HEK293 (cell line): Measurements from ENCODE around the gene MOB3C.

ENCODE experiments used
- GLIS1 ChIP-seq: fragments of 450-650 bp; formaldehyde crosslinking; IDR thresholded peaks from 2 replicates; pipeline ENCODE4 v1.5.1; 2016; ENCODE audit warnings: missing biosample characterization, missing genetic modification characterization
- HIC1 ChIP-seq: fragments of 450-650 bp; formaldehyde crosslinking; IDR thresholded peaks from 2 replicates; pipeline ENCODE4 v1.5.1; 2016; ENCODE audit warnings: missing biosample characterization, missing genetic modification characterization
- HOXC10 ChIP-seq: sonication (generic); formaldehyde crosslinking; IDR thresholded peaks from 2 replicates; pipeline ENCODE4 v1.8.1; 2023; ENCODE audit warnings: mild to moderate bottlenecking, missing genetic modification reagents
- IKZF3 ChIP-seq: fragments of 450-650 bp; IDR thresholded peaks from 2 replicates; pipeline ENCODE4 v1.5.0; 2018; ENCODE audit warnings: missing biosample characterization, mild to moderate bottlenecking, missing genetic modification characterization, moderate library complexity
- OSR2 ChIP-seq: fragments of 450-650 bp; formaldehyde crosslinking; IDR thresholded peaks from 2 replicates; pipeline ENCODE4 v1.5.1; 2016; ENCODE audit warnings: missing biosample characterization, missing genetic modification characterization
- TCF7L2 ChIP-seq: IDR thresholded peaks from 2 replicates; pipeline ENCODE4 v1.6.1; 2011; ENCODE audit warnings: low read depth, mild to moderate bottlenecking, inconsistent platforms, low read length, moderate library complexity, borderline replicate concordance
- YY2 ChIP-seq: fragments of 450-650 bp; formaldehyde crosslinking; IDR thresholded peaks from 2 replicates; pipeline ENCODE4 v1.5.1; 2016; ENCODE audit warnings: missing biosample characterization, missing genetic modification characterization
- ZBTB17 ChIP-seq: fragments of 450-650 bp; formaldehyde crosslinking; IDR thresholded peaks from 2 replicates; pipeline ENCODE4 v1.5.1; 2016; ENCODE audit warnings: missing biosample characterization, missing genetic modification characterization
- ZFP41 ChIP-seq: fragments of 450-650 bp; formaldehyde crosslinking; IDR thresholded peaks from 2 replicates; pipeline ENCODE4 v1.5.1; 2016; ENCODE audit warnings: missing biosample characterization, missing genetic modification characterization, borderline replicate concordance
- ZIC2 ChIP-seq: fragments of 450-650 bp; formaldehyde crosslinking; IDR thresholded peaks from 2 replicates; pipeline ENCODE4 v1.5.1; 2016; ENCODE audit warnings: missing biosample characterization, missing genetic modification characterization
- ZNF133 ChIP-seq: fragments of 450-650 bp; formaldehyde crosslinking; IDR thresholded peaks from 2 replicates; pipeline ENCODE4 v1.5.1; 2016; ENCODE audit warnings: missing biosample characterization, missing genetic modification characterization
- ZNF157 ChIP-seq: fragments of 450-650 bp; formaldehyde crosslinking; IDR thresholded peaks from 2 replicates; pipeline ENCODE4 v1.5.1; 2016; ENCODE audit warnings: missing biosample characterization, missing genetic modification characterization
- ZNF16 ChIP-seq: fragments of 450-650 bp; formaldehyde crosslinking; IDR thresholded peaks from 2 replicates; pipeline ENCODE4 v1.5.1; 2016; ENCODE audit warnings: low read depth, missing biosample characterization, missing genetic modification characterization
- ZNF366 ChIP-seq: fragments of 450-650 bp; formaldehyde crosslinking; conservative IDR thresholded peaks from 2 replicates; pipeline ENCODE4 v1.5.1; 2016; ENCODE audit warnings: missing biosample characterization, missing genetic modification characterization
- ZNF394 ChIP-seq: fragments of 450-650 bp; formaldehyde crosslinking; IDR thresholded peaks from 2 replicates; pipeline ENCODE4 v1.5.1; 2016; ENCODE audit warnings: missing biosample characterization, missing genetic modification characterization, mild to moderate bottlenecking, moderate library complexity, borderline replicate concordance
- ZNF48 ChIP-seq: fragments of 450-650 bp; formaldehyde crosslinking; IDR thresholded peaks from 2 replicates; pipeline ENCODE4 v1.5.1; 2016; ENCODE audit warnings: missing biosample characterization, missing genetic modification characterization
- ZNF514 ChIP-seq: fragments of 450-650 bp; formaldehyde crosslinking; IDR thresholded peaks from 2 replicates; pipeline ENCODE4 v1.5.1; 2016; ENCODE audit warnings: missing biosample characterization, missing genetic modification characterization
- ZNF571 ChIP-seq: fragments of 450-650 bp; formaldehyde crosslinking; IDR thresholded peaks from 2 replicates; pipeline ENCODE4 v1.5.0; 2017; ENCODE audit warnings: missing biosample characterization, missing genetic modification characterization
- ZNF600 ChIP-seq: fragments of 450-650 bp; formaldehyde crosslinking; IDR thresholded peaks from 2 replicates; pipeline ENCODE4 v1.5.1; 2016; ENCODE audit warnings: missing biosample characterization, missing genetic modification characterization
- ZNF621 ChIP-seq: fragments of 450-650 bp; formaldehyde crosslinking; IDR thresholded peaks from 2 replicates; pipeline ENCODE4 v1.5.1; 2017; ENCODE audit warnings: missing biosample characterization, missing genetic modification characterization
- ZNF645 ChIP-seq: fragments of 450-650 bp; formaldehyde crosslinking; IDR thresholded peaks from 2 replicates; pipeline ENCODE4; 2016; ENCODE audit warnings: missing biosample characterization, missing genetic modification characterization
- ZNF654 ChIP-seq: fragments of 450-650 bp; formaldehyde crosslinking; IDR thresholded peaks from 2 replicates; pipeline ENCODE4 v1.5.1; 2016; ENCODE audit warnings: low read depth, missing biosample characterization, missing genetic modification characterization
- ZNF76 ChIP-seq: fragments of 450-650 bp; formaldehyde crosslinking; IDR thresholded peaks from 2 replicates; pipeline ENCODE4; 2016; ENCODE audit warnings: low read depth, missing biosample characterization, missing genetic modification characterization, borderline replicate concordance
- ZSCAN23 ChIP-seq: fragments of 450-650 bp; formaldehyde crosslinking; IDR thresholded peaks from 2 replicates; pipeline ENCODE4 v1.5.1; 2016; ENCODE audit warnings: missing biosample characterization, missing genetic modification characterization
- TF ChIP-seq, protein P1 (sequence below): fragments of 450-650 bp; formaldehyde crosslinking; IDR thresholded peaks from 2 replicates; pipeline ENCODE4 v1.5.1; 2016; ENCODE audit warnings: missing biosample characterization, missing genetic modification characterization
- TF ChIP-seq, protein P2 (sequence below): fragments of 450-650 bp; formaldehyde crosslinking; IDR thresholded peaks from 2 replicates; pipeline ENCODE4 v1.5.1; 2016; ENCODE audit warnings: missing biosample characterization, missing genetic modification characterization

MOB3C gene

DNA sequence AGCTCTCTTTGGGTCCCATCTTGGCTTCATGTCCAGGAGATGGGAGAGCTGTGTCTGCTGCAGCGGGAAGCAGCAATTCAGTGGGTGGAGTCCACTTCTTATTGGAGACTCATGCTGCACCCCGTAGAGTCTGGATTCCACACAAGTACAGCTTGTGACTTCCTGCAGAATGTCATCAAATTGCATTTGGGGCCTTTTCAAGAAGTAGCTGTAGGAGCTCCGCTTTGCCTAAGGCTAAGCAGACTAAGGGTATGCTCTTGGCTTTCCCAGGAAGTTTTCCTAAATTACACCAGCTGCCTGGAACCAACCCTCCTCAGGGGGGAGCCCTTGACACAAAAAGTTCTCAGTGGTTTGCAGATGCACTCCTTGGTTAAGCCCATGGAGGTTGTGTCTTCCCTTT is 5.7 kb upstream of the MOB3C start (continued):
- no peak for TF ChIP-seq ZNF157 (tag by site-specific recombination)
- no peak for TF ChIP-seq ZNF645 (tag by site-specific recombination)
- TF ChIP-seq OSR2 = no peak
- TF ChIP-seq, protein P1, sequence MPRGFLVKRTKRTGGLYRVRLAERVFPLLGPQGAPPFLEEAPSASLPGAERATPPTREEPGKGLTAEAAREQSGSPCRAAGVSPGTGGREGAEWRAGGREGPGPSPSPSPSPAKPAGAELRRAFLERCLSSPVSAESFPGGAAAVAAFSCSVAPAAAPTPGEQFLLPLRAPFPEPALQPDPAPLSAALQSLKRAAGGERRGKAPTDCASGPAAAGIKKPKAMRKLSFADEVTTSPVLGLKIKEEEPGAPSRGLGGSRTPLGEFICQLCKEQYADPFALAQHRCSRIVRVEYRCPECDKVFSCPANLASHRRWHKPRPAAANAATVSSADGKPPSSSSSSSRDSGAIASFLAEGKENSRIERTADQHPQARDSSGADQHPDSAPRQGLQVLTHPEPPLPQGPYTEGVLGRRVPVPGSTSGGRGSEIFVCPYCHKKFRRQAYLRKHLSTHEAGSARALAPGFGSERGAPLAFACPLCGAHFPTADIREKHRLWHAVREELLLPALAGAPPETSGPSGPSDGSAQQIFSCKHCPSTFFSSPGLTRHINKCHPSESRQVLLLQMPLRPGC (tag by site-specific recombination) = no peak
- TF ChIP-seq ZNF366 (tag by site-specific recombination) = no peak
- TF ChIP-seq ZNF571 = no peak
- no peak for TF ChIP-seq ZNF621 (tag by site-specific recombination)
- TF ChIP-seq ZIC2 (tag by site-specific recombination) = peak; percentile 28
- TF ChIP-seq ZFP41 (tag by site-specific recombination) = no peak
- no peak for TF ChIP-seq ZNF48 (tag by site-specific recombination)
- TF ChIP-seq ZNF76 (tag by site-specific recombination) = no peak
- no peak for TF ChIP-seq ZNF514 (tag by site-specific recombination)
- no peak for TF ChIP-seq ZNF16 (tag by site-specific recombination)
- no peak for TF ChIP-seq ZNF133 (tag by site-specific recombination)
- TF ChIP-seq HOXC10 (CRISPR knock-in tag) = no peak
- TF ChIP-seq ZNF600 (tag by site-specific recombination) = peak; percentile 66; the same call in 1 of the 2 replicates
- TF ChIP-seq ZSCAN23 (tag by site-specific recombination) = no peak
- no peak for TF ChIP-seq YY2 (tag by site-specific recombination)
- TF ChIP-seq TCF7L2 = no peak
- peak; percentile 51 for TF ChIP-seq ZNF654 (tag by site-specific recombination)
- TF ChIP-seq, protein P2, sequence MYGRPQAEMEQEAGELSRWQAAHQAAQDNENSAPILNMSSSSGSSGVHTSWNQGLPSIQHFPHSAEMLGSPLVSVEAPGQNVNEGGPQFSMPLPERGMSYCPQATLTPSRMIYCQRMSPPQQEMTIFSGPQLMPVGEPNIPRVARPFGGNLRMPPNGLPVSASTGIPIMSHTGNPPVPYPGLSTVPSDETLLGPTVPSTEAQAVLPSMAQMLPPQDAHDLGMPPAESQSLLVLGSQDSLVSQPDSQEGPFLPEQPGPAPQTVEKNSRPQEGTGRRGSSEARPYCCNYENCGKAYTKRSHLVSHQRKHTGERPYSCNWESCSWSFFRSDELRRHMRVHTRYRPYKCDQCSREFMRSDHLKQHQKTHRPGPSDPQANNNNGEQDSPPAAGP (tag by site-specific recombination) = 0 out of 2 replicates have a peak, but pooled peaks have one; percentile 6
- 0 out of 2 replicates have a peak, but pooled peaks have one; percentile 16 for TF ChIP-seq ZBTB17 (tag by site-specific recombination)
- peak; percentile 35; the same call in 1 of the 2 replicates for TF ChIP-seq ZNF394 (tag by site-specific recombination)
- no peak for TF ChIP-seq HIC1
- TF ChIP-seq GLIS1 = no peak
- TF ChIP-seq IKZF3 (tag by site-specific recombination) = peak; percentile 36; the same call in 1 of the 2 replicates
